GOT3 (cell line): ENCODE measurements around the gene PPP2R5A.

Source experiments
- DNase-seq: peaks from one replicate; lab custom pipeline; 2025; ENCODE audit warnings: mixed read lengths; lab: John Stamatoyannopoulos, UW

The PPP2R5A gene

GRCh38 chr1:212284744-212285684 lies at the start of gene PPP2R5A:
PPP2R5A (plus strand) TSS chr1:212285410; CDS start chr1:212286111, 701 bp downstream.
- peak; percentile 95 for DNase-seq

- no peak for DNase-seq
Observed at GRCh38 chr1:212235857-212236256, 49.4 kb upstream of the PPP2R5A start.

- DNase-seq: no peak
Observed at GRCh38 chr1:212236664-212237220, 48.5 kb upstream of the PPP2R5A start.

GRCh38 chr1:212237651-212238050 lies 47.6 kb upstream of the PPP2R5A start:
- DNase-seq: no peak

GRCh38 chr1:212238552-212238951 lies 46.7 kb upstream of the PPP2R5A start:
- DNase-seq: no peak

GRCh38 chr1:212241501-212241900 lies 43.7 kb upstream of the PPP2R5A start:
- DNase-seq: no peak

- no peak for DNase-seq
Observed at GRCh38 chr1:212241957-212242287, 43.3 kb upstream of the PPP2R5A start.

GRCh38 chr1:212242288-212242984 lies 42.8 kb upstream of the PPP2R5A start:
- no peak for DNase-seq

GRCh38 chr1:212242985-212243308 lies 42.3 kb upstream of the PPP2R5A start:
- DNase-seq: no peak

GRCh38 chr1:212244441-212244840 lies 40.8 kb upstream of the PPP2R5A start:
- no peak for DNase-seq

- DNase-seq: no peak
Observed at GRCh38 chr1:212247179-212247721, 38.0 kb upstream of the PPP2R5A start.

- DNase-seq: no peak
Observed at GRCh38 chr1:212247988-212248387, 37.2 kb upstream of the PPP2R5A start.

GRCh38 chr1:212254853-212255363 lies 30.3 kb upstream of the PPP2R5A start:
- no peak for DNase-seq

GRCh38 chr1:212255705-212256307 lies 29.4 kb upstream of the PPP2R5A start:
- no peak for DNase-seq

GRCh38 chr1:212256369-212256768 lies 28.8 kb upstream of the PPP2R5A start:
- no peak for DNase-seq

GRCh38 chr1:212257157-212257556 lies 28.1 kb upstream of the PPP2R5A start:
- DNase-seq: no peak

GRCh38 chr1:212259693-212260480 lies 25.3 kb upstream of the PPP2R5A start:
- DNase-seq: no peak

GRCh38 chr1:212260557-212261355 lies 24.5 kb upstream of the PPP2R5A start:
- no peak for DNase-seq

GRCh38 chr1:212261361-212261929 lies 23.8 kb upstream of the PPP2R5A start:
- DNase-seq: no peak

GRCh38 chr1:212267017-212267416 lies 18.2 kb upstream of the PPP2R5A start:
- DNase-seq: no peak
